HepG2 (cell line): ENCODE data around the gene VKORC1. TPM values are rescaled to one million over a fixed set of nuclear protein-coding genes. Genes with fewer than 3 reads are reported as not detected.

Experiments used
- ATAC-seq: fragments of 200-7000 bp; cut with Tn5 transposase; 3 replicates; pipeline ENCODE4 v1.9.1; 2020; ENCODE audit warnings: mild to moderate bottlenecking, moderate library complexity
- BruUV-seq: library from RNA; stranded (reverse); fragments of 400-500 nt; replicated peaks from 2 replicates; lab custom pipeline; 2021; lab: Mats Ljungman, UMichigan
- CTCF ChIA-PET: fragments of 300-600 bp; formaldehyde crosslinking; extraction: SDS; loops from one replicate; lab custom pipeline; 2021; ENCODE audit warnings: low total read pairs, inconsistent platforms, low intra/inter-chr PET ratio; lab: Yijun Ruan, JAX
- POLR2A ChIA-PET: fragments of 350-600 bp; sonication (Branson Sonifier 250); formaldehyde crosslinking; loops from one replicate; lab custom pipeline; 2020; ENCODE audit warnings: antibody characterized with exemption, inconsistent platforms; lab: Yijun Ruan, JAX
- DNase-seq: peaks from one replicate; pipeline ENCODE4 v3.0.0-alpha.2; 2015; ENCODE audit warnings: low spot score
- FAIRE-seq: peaks from 3 replicates; lab custom pipeline; 2011; peaks lifted over from hg19 to GRCh38; lab: Jason Lieb, UNC
- H2AFZ ChIP-seq: one replicate; pipeline ENCODE4 v1.6.1; 2011; ENCODE audit warnings: low read length, inconsistent platforms
- H3K27ac ChIP-seq: fragments of 300-600 bp; 3 replicates; pipeline ENCODE4 v1.8.0; 2011; ENCODE audit warnings: mixed run types, mild to moderate bottlenecking, mixed read lengths, low read length, inconsistent platforms; ENCODE audit not compliant: insufficient read depth; ENCODE audit errors: extremely low read length
- H3K27me3 ChIP-seq, 2 experiments: fragments of 200-600 bp in 1 of 2; 2 replicates in 1 of 2; 3 replicates in 1 of 2; pipeline versions ENCODE4 v1.6.0 to v1.8.0; 2011; ENCODE audit warnings: low read length in 2 of 2, mild to moderate bottlenecking in 2 of 2, moderate library complexity in 2 of 2, inconsistent platforms in 1 of 2; ENCODE audit not compliant: insufficient read depth in 2 of 2, control insufficient read depth in 1 of 2
- H3K36me3 ChIP-seq, 2 experiments: fragments of 200-600 bp in 1 of 2; replicated peaks in 1 of 2; 2 replicates in 1 of 2; 3 replicates in 1 of 2; pipeline versions ENCODE4 v1.5.1 to v1.8.0; 2011; ENCODE audit warnings: low read length in 2 of 2, inconsistent platforms in 1 of 2; ENCODE audit not compliant: insufficient read depth in 2 of 2, control insufficient read depth in 1 of 2
- H3K4me1 ChIP-seq: 2 replicates; pipeline ENCODE4 v1.5.1; 2012; ENCODE audit warnings: low read length, inconsistent platforms; ENCODE audit not compliant: insufficient read depth
- H3K4me2 ChIP-seq: 2 replicates; pipeline ENCODE4 v1.6.0; 2011; ENCODE audit warnings: low read depth, low read length, inconsistent platforms
- H3K4me3 ChIP-seq, 3 experiments: fragments of 200-600 bp in 1 of 3; sonication (generic), shearing (Covaris generic) in 1 of 3; replicated peaks in 1 of 3; 2 replicates each; pipeline ENCODE4 v1.5.1; 2011 to 2016; ENCODE audit warnings: low read length in 3 of 3, inconsistent platforms in 2 of 3, low read depth in 2 of 3, mild to moderate bottlenecking in 2 of 3, control low read depth in 1 of 3, mixed read lengths in 1 of 3; ENCODE audit not compliant: insufficient read depth in 1 of 3
- H3K79me2 ChIP-seq: one replicate; pipeline ENCODE4 v1.6.1; 2011; ENCODE audit warnings: low read length, inconsistent platforms; ENCODE audit not compliant: insufficient read depth
- H3K9ac ChIP-seq: 2 replicates; pipeline ENCODE4 v1.6.0; 2011; ENCODE audit warnings: mild to moderate bottlenecking, low read depth, low read length, inconsistent platforms; ENCODE audit not compliant: insufficient read depth
- H3K9me3 ChIP-seq: 2 replicates; pipeline ENCODE4 v1.5.1; 2012; ENCODE audit warnings: mild to moderate bottlenecking, low read length
- H4K20me1 ChIP-seq: 2 replicates; pipeline ENCODE4 v1.6.0; 2011; ENCODE audit warnings: inconsistent platforms, mild to moderate bottlenecking, low read length, moderate library complexity; ENCODE audit not compliant: insufficient read depth
- AHR ChIP-seq: IDR thresholded peaks from 2 replicates; pipeline ENCODE4 v1.6.1; 2018; ENCODE audit warnings: missing genetic modification reagents, missing compliant biosample characterization
- FOSL2 ChIP-seq: sonication (generic); formaldehyde crosslinking; IDR thresholded peaks from 2 replicates; pipeline ENCODE4 v1.4.0; 2020; ENCODE audit warnings: missing genetic modification reagents
- FOXA1 ChIP-seq, 2 experiments: fragments of 450-650 bp in 1 of 2; sonication (generic) in 1 of 2; formaldehyde crosslinking in 1 of 2; IDR thresholded peaks; 2 replicates each; pipeline versions ENCODE4 v1.4.0 to v1.6.1; 2016 to 2020; ENCODE audit warnings: missing genetic modification reagents in 1 of 2
- FOXA3 ChIP-seq: IDR thresholded peaks from 2 replicates; pipeline ENCODE4 v1.6.1; 2016; ENCODE audit warnings: missing genetic modification reagents, missing compliant biosample characterization
- GATAD2A ChIP-seq: IDR thresholded peaks from 2 replicates; pipeline ENCODE4 v1.6.1; 2016
- POLR2AphosphoS2 ChIP-seq: IDR thresholded peaks from 2 replicates; pipeline ENCODE4 v1.6.1; 2011; ENCODE audit warnings: low read depth, low read length, improper control_type of control experiment
- SSRP1 ChIP-seq: IDR thresholded peaks from 2 replicates; pipeline ENCODE4 v1.6.1; 2016; ENCODE audit warnings: control low read depth
- ZFX ChIP-seq: sonication (generic); formaldehyde crosslinking; IDR thresholded peaks from 2 replicates; pipeline ENCODE4 v1.4.0; 2020; ENCODE audit warnings: mild to moderate bottlenecking, low read depth, missing genetic modification reagents, moderate library complexity
- ZGPAT ChIP-seq: IDR thresholded peaks from 2 replicates; pipeline ENCODE4 v1.6.1; 2016; ENCODE audit warnings: mild to moderate bottlenecking
- ZNF557 ChIP-seq: sonication (generic); formaldehyde crosslinking; IDR thresholded peaks from 2 replicates; pipeline ENCODE4 v1.4.0; 2020; ENCODE audit warnings: missing genetic modification reagents
- ZSCAN31 ChIP-seq: sonication (generic); formaldehyde crosslinking; IDR thresholded peaks from 2 replicates; pipeline ENCODE4 v1.5.0; 2020; ENCODE audit warnings: low read depth, mild to moderate bottlenecking, missing genetic modification reagents
- WGBS: methylation state at CpG from one replicate; pipeline ENCODE4 v1.1.6; 2017; ENCODE audit warnings: low lambda C conversion rate; 5-methylcytosine and 5-hydroxymethylcytosine counted together
- in situ Hi-C: cut with HindIII; loops from 2 replicates; pipeline ENCODE4 v1.10.0; 2017; ENCODE audit warnings: low pct_unique_long_range_greater_than_20kb; ENCODE audit not compliant: extremely low pct_ligation_motif_present
- intact Hi-C: fragments of 100-400 bp; cut with micrococcal nuclease; formaldehyde crosslinking; loops from one replicate; pipeline ENCODE4 v1.10.0; 2022; ENCODE audit not compliant: unreplicated experiment
- polyA plus RNA-seq, 8 experiments: library from polyadenylated mRNA; depleted of rRNA in 3 of 8; stranded (reverse) in 7 of 8; unstranded in 1 of 8; fragments of >200 nt; fragmentation: Illumina TruSeq in 4 of 8; extraction: Trizol in 4 of 8; gene quantifications; 2 replicates each; pipeline versions ENCODE4 v1.2.1 to v1.2.3, GENCODE V29; 2011 to 2016; ENCODE audit warnings: low read depth in 4 of 8, missing spikeins in 1 of 8, mixed read lengths in 1 of 8; ENCODE audit not compliant: insufficient read depth in 1 of 8
- total RNA-seq, 5 experiments: library from RNA; depleted of rRNA; stranded (reverse); fragments of >200 nt; fragmentation: Illumina TruSeq; extraction: Trizol; gene quantifications; 2 replicates each; pipeline ENCODE4 v1.2.3, GENCODE V29; 2016; ENCODE audit warnings: low read depth in 1 of 5

The VKORC1 gene
- total and polyA plus RNA-seq, 2 of the 13 experiments (the other 11 are each of a cell fraction or from before 2014, with no cell fraction given) = 141 to 615 TPM

- Histone ChIP-seq H3K36me3 (no peaks in the 10 kb centered on the region), H3K4me2 (no peak overlapping the region), H3K79me2 (no peaks in the 10 kb centered on the region), H3K9me3 (no peaks in the 10 kb centered on the region), H3K27me3 (no peaks in the 10 kb centered on the region), H2AFZ (no peak overlapping the region), H3K27ac (no peak overlapping the region), H4K20me1 (no peaks in the 10 kb centered on the region), H3K4me1 (peaks cover 33% of the 10 kb centered on the region), H3K9ac (no peak overlapping the region), H3K4me3 (no peak overlapping the region)
- ATAC-seq (no peak), FAIRE-seq (no peak), DNase-seq (peak; percentile 34)
- 17% methylated on average over 4 of the region's 4 CpGs for WGBS
- ChIA-PET POLR2A (interaction anchor here (1.0 to 3.0 kb wide), 6 partner anchors 14 to 78 kb away, joined by 3 to 25 read pairs (median 4); partner anchors contain the start of genes KAT8, ZNF646 and ZNF668), CTCF (no interaction called here)
- in situ Hi-C loops (no loop called here), intact Hi-C loops (loop anchor here (10.0 kb wide), 1 partner anchor 145 kb away; the partner anchor contains the start of gene SETD1A)
- BruUV-seq = no TSS peak
- TF ChIP-seq SSRP1 (CRISPR knock-in tag) (0 out of 2 replicates have a peak, but pooled peaks have one; percentile 58), AHR (CRISPR knock-in tag) (no peak), POLR2AphosphoS2 (no peak), FOXA1 (IDR thresholded peaks at IDR 0.05) (no peak), FOXA1 (CRISPR knock-in tag; IDR thresholded peaks at IDR 0.05) (peak; percentile 31; the same call in 1 of the 2 replicates), ZFX (CRISPR knock-in tag) (0 out of 2 replicates have a peak, but pooled peaks have one; percentile 39), ZGPAT (CRISPR knock-in tag) (0 out of 2 replicates have a peak, but pooled peaks have one; percentile 15), GATAD2A (CRISPR knock-in tag) (0 out of 2 replicates have a peak, but pooled peaks have one; percentile 9), FOSL2 (CRISPR knock-in tag) (peak; percentile 76), ZNF557 (no peak), ZSCAN31 (CRISPR knock-in tag) (peak; percentile 100), FOXA3 (CRISPR knock-in tag) (peak; percentile 61)
Measured at GRCh38 chr16:31099860-31100638, 5.5 kb upstream of the VKORC1 start.
